GM21360 (cell line): ENCODE results near the gene ANO3.
"Not testable (repeated sequence)": the region's sequence is repeated elsewhere in the genome, so short reads cannot be mapped to it uniquely, and the experiment has no call there.

ENCODE experiments used
- ATAC-seq: cut with Tn5 transposase; IDR thresholded peaks from one replicate; pipeline ENCODE4 v1.9.1; 2021; ENCODE audit warnings: mild to moderate bottlenecking, moderate library complexity; ENCODE audit not compliant: unreplicated experiment

Gene ANO3

DNA sequence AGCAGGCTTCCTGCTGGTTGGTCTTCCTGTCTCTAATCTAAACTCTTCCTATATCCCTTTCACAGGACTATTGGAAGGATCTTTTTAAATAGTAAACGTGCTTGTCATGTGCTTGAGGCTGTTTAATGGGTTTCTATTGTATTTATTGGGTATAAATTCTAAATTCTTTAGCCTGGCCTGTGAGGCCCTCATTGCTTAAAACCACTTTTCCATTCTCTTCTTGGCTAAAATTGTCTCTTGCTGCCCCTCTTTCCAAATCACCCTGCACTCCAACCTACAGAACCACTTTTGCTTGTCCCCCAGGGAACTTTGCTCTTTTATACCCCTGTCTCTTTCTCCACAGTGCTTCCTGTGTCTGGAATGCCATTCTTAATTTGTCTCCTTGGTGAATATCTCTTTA, 286.5 kb downstream of the ANO3 start:
- no peak for ATAC-seq

DNA sequence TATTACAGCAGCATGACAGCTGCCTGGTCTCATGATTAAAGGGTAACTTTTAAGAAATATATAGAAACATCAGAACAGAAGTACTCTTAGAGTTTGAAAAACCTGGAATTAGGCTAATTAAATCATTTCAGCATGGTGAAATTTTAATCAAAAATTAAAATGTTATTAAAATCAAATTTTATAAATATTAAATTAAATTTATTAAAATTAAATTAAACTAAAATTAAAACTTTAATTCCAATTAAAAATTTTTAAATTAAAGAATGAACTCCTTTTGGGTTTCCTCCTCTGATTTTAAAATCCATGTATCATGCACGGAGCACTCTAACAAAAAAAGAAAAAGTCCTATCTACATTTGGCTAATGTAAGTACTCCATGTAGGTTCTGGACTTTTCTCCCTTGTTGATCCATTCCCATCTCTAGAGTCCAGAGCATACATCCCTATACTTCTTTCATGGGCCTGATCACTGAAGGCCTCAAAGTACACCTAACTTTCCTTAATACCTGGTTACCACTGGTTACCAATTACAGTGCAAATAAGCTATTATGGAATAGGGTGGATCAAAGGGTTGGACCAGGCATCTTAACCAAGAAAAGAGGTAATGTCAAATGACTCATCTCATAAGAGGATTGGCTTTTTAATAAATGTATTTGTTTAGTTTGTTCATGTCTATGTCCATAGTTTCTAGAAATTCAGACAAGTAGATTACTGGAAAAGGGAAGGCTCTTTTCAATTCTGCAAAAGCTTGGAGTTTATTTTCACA, 288.5 kb downstream of the ANO3 start:
- ATAC-seq, result no peak

DNA sequence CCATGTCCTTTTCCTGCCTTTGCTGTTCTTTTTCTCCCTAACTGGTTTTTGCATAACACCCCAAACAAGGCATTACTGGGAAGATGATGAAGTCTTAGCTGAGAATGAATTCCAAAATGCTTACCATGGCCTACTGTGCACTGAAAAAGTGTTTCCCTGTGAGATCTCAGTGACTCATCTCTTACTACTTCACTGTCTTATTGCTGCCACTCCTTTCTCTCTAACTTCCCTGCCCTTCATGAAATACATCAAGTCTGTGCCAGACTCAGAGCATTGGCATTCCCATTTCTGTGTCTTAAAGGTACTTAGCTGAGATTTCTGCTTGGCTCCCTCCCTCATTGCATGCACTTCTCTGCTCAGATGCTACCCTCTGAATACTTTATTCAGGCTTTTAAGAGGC, 289.2 kb downstream of the ANO3 start:
- ATAC-seq, result no peak

DNA sequence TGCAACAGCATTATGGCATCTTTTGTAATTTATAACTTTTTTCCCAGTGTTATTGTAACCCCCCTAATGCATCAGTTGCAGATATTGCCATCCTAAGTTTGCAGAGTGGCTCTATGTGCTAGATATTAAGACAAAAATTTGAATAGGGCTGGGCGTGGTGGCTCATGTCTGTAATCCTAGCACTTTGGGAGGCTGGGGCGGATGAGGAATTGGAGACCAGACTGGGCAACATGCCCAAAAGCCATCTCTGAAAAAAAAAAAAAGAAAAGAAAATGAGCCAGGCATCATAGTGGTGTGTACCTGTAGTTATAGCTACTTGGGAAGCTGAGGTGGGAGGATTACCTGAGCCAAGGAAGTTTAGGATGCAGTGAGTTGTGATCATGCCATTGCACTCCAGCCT, 290.3 kb downstream of the ANO3 start:
- no peak for ATAC-seq

DNA sequence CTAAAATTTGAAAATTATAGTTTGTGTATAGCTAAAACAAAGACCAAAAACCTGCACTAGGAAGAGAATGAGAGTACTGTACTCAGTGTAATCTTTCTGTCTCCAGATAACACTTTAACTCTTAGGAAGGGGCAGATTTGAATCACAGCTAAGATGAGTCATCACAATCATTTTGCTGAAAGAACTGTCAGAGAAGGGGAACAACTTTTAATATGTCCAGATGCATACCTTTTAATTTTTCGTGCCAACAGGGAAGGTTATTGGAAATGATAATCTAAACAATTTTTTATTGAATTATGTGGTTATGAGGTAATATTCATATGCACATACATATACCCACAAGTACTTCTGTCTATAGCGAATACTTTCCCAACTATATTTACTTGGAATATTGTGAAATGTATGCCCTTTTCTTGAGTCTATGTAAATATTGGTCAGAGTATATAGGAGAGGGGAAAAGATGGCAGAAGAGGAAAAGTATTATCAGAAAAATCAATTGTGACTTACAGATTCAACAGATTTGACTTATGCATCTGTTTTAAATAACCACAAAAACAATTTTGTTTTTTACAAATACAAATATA, 291.2 kb downstream of the ANO3 start:
- peak; percentile 73 for ATAC-seq

DNA sequence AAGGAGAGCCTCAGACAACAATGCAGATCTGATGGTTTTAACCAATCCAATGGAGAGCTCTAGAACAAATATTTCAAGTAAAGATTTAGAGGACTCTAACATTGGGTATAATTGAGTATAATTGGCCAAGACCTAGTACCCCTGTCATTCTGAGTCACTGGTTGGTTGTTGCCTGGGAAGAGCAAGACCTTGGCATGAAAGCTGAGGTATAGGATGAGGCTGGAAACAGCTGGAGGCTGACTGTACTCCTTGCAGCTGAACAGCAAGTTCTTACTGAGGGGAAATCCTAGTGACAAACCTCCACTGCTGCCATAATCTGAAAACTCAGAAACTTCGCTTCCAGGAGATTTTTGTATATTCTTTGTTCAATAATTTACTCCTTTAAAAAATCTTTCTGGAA, 294.4 kb downstream of the ANO3 start:
- ATAC-seq, result no peak

DNA sequence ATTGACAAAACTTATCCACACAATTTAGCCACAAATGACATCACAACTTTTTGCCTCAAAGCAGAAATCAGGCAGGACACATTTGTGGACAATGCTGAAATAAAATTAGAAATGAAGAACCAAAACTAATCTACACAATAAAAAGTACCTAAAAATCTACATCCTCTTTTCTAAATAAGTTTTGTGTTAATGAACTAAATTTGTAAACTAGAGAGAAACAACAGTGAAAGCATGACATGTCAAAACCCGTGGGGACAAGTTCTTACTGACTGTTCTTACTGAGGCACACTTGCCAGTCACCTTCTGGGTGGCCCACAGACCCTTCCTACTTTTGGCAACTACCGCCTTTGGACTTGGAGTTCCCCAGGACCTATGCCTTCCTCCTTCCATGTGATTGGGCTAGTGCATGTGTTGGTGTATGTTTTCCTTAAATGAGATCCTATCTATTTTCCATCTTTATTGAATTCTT, 300.8 kb downstream of the ANO3 start:
- ATAC-seq, result peak; percentile 91

DNA sequence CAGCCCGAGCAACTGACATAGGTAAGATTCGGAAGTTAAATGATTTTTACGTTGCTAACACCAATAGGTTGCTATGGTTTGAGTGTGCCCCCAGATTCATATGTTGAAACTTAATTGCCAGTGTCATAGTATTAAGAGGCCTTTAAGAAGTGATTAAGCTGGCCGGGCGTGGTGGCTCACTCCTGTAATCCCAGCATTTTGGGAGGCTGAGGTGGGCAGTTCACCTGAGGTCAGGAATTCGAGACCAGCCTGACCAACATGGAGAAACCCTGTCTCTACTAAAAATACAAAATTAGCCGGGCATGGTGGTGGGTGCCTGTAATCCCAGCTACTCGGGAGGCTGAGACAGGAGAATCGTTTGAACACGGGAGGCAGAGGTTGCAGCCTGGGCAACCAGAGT, 311.4 kb downstream of the ANO3 start:
- ATAC-seq, result not testable (repeated sequence)

DNA sequence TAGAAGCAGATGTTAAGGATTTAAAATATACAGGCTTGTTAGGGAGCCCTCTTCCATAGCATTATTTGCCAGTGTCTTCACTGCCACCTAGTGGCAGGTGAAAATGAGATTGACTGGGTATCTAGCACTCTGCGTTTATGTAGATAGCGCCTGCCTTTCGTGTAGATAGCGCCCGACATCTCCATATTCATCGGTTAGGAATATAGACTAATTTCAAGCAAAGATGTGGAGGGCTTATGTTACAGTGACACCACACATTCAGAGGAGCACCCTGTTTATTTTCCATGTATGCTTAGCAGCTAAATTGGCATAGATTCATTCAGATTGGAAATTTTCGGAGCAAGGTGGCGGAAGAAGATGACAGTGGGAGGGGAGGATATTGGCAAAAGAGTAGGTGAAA, 318.0 kb downstream of the ANO3 start:
- peak; percentile 97 for ATAC-seq

DNA sequence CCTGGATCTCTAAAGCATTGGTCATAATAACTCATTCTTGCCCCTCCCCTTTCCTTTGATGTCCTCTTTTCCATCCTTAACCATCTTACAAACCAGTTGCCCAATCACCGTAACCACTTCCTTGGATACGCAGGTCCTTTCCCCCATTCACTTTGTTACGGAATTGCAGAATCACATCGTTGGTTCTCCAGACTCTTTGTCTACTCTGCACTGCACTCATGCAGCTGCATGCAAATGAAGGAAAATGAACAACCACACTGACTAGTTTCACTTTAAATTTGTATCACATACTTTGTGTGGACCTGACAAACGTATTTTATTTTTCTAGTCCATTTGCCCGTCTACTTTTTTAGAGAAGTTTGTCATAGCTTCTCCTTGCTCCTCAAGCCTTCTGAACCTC, 320.0 kb downstream of the ANO3 start:
- ATAC-seq, result no peak

DNA sequence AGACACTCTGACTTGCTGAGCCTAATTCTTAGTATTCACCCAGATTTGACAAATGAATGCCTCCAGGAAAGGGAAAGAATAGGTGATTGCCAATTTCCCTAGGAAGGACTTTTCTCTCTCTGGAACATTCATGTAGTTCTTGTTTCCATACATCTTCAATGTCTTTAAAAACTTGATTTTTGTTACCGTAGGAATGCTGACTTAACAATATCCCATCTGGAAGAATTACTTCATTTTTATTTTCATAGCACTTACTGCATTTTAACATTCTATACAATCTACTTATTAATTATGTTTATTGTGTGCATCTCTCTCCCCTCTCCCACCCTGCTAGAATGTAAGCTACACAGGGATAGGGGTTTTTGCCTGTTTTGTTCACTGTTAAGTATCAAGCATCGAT, 323.4 kb downstream of the ANO3 start:
- ATAC-seq, result no peak

DNA sequence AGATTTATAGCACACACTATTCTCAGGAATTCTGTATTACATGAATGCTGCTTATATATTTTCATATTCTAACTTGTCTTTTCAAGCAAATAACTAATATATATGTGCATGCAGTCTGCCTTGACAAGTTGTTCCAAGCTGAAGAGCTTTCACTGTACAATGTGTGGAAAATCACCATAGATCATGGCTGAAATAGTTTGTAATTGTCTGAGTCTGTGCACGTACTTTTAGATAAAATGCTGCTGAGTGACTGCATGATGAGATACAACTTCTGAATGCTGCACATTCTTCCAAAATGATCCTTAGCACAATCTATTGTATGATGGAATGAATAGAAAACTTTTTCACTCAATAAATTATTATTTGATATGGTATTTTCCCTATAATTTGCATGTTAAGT, 331.0 kb downstream of the ANO3 start:
- ATAC-seq, result no peak

DNA sequence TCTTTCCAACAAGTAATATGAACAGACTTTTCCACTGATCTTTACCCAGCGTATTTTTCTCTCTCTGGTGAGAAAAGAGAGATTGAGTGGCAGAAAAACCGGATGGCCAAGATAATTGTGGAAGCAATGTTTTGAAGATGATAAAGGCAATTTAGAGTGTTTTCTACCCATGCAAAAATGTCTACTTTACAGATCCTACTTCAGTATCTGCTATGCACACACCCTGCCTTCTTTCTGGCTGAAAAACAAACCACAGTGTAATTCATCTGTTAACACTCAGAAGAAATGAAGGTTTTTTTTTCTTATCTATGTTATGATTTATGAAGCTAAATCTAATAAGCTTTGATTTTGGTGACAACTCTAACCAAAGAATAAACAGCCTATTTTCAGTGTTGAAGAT, 333.1 kb downstream of the ANO3 start:
- no peak for ATAC-seq

DNA sequence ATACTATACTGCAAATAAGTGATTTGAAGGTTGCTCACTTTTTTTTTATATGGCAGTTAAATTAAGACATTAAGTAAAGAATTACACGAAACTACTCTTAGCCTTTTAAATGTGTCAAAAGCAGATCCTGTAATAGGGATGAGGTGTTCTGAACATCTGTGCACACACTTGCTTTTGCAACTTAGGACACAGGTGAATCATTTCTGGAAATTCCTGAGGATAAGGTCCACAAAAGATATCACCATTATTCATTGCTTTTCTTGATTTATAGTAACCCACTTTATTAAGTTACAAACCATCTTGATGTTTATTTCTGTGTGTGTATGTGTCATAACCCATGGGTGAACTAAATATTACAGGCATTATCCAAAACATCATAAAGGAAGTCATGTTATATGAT, 334.0 kb downstream of the ANO3 start:
- no peak for ATAC-seq

DNA sequence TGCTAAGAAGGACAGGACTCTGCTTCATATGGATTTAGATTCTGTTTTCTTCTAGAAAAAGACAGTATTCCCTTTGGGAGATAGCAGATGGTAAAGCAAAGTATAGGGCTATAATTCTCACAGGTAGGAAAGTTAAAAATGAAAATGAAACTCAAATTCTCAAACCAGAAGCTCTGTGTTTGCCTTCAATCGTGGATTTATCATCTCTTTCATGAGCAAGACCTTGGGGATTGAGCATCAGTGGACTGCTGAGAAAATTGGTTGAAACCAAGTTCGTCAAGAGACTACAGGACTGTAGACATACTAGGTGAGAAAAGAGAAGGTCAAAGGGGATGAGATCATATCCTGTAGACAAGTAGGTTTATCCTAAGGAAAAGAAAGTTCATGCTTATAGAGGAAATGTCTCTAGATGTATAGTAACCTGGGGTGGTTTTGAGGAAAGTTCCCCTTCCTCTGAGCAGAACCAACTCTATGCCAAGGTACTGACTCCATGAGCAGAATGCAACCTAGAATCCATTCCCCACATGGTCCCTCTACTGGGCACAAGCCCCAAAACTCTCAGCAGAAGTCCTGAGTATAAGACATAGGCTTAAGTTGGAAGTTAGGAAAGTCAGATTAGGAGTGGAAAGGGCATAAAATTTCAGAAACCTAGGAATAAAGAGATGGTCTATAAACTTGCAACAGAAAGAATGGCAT, 343.5 kb downstream of the ANO3 start:
- no peak for ATAC-seq

DNA sequence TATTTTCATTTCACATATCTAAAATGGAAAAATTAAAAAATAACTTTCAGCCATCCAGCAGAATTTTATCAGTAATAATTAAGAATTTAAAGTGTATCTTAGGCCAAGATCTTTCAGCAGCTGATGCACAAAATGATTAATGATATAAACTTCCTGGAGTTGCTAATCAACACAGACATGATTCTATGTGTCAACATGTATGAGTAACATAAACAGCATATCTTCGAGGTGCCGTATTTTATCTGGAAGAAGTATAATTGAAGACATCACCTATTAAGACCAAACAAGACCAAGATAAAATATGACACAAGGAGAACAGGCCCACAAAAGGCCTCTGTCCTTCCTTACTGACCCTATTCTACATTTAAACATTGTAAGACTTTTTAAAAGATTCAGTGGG, 344.7 kb downstream of the ANO3 start:
- ATAC-seq, result no peak

DNA sequence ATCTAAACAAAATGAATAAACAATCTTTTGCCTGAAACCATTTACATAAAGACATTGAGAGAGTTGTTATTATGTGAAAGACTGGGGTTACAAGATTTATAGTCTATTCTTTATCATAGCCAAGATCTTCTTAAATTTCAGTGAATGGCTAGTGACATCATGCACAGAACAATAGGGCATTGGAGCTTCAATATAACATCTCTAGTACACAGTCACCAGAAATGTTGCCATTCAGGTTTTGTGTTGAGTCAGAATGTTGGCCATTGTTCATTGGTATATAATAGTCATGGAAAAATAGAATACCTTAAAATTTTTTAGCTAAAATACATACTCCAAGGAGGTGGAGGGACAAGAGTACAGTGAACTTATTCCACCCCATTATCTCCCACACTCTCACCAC, 345.6 kb downstream of the ANO3 start:
- ATAC-seq, result no peak

DNA sequence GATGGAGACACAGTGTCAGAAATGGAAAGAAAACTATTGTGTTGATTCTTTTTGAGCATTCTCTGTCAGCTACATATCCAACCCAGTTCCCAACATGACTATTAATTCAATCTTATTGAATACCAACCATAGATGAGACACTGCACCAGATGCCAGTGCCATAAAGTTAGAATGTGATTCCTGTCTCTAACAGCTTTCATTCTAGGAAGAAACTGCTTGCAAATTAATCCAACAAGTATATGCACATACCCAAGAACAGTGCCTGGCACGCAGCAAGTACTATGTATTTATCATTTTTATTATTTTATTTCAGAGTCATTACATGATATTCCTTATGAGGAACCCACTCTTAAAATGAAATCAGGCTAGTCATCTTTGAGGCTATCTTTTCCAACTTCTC, 355.4 kb downstream of the ANO3 start:
- ATAC-seq, result no peak

DNA sequence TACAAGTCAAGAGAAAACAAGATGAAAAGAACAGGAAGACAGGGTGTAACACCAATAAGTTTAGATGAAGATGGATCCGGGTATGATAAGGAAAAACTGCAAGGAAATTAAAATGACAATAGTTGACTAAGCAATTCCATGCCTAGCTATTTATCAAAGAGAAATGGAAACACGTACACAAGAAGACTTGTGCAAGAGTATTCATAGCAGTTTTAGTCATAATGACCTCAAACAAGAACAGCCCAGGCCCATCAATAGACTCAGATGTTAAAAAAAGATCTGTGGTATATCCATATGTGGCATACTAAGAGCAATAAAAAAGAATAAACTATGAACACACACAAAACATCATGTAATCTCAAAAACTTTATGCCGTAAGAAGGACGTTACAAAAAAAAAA, 356.8 kb downstream of the ANO3 start:
- ATAC-seq, result no peak

DNA sequence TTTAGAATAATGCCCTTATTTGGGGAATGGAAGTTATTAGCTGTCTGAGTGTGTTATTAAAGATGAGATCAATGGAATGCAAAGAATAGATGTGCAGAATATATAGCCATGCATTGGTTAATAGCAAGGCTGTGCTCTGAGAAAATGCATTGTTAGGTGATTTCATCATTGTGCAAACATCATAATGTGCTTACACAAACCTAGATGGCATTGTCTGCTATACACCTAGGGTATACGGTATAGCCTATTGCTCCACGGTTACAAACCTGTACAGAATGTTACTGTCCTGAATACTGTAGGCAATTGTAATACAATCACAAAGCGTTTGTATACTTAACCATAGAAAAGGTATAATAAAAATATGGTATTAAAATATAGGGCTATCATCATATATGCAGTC, 364.4 kb downstream of the ANO3 start:
- no peak for ATAC-seq

DNA sequence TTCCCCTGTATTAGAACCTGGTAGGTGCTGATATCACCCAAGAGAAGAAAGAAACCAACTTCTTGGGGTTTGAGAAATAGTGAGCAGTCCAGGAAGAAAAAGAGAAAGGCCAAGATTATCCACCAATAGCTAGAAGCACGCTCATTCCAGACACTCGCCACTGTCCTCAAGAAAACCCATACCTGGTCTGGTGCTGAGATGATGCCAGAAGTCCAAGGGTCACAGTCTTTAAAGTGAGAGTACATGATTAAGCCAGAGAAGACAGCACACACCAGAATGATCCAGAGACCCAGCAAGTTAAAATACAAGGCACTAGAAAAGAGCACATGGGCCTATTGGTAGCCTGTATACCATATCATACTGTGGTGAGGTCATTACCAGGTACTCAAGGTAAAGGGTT, 366.3 kb downstream of the ANO3 start:
- no peak for ATAC-seq

DNA sequence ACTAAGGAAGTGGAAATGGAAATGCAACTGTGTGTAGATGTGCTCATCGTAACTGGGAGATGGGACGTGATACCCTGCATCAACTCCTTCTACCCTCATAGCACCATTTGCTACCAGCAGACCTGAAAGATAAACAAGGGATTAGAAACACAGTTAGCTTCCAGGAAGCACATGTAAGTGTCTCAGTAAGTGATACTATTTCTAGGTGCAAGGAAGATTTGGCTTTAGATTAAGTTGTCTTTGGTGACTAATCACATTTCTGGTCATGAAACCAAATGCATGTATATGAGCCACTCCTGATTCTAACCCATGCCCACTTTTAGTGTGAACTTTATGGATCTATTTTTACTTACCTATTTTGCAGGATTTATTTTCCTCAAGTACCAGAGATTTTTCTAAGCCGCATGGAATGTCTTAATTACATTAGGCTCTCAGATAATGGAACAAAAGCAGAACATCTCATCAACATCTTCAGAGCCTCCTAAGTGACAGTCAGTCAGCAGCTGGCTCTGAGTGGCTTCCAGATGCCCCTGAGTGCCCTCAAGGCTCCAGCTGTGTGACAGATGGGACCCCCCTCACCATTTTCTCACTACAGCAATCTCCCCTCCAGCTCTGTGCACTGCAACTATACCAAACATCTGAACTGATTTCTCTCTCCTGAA, 368.8 kb downstream of the ANO3 start:
- no peak for ATAC-seq
